ENCODE data around the gene ZFP57. TPM values are rescaled to one million over a fixed set of nuclear protein-coding genes. Genes with fewer than 3 reads are reported as not detected.

Gene ZFP57
- total and polyA plus RNA-seq, 2 of the 13 experiments (the other 11 are each of a cell fraction or from before 2014, with no cell fraction given), result not detected

DNA sequence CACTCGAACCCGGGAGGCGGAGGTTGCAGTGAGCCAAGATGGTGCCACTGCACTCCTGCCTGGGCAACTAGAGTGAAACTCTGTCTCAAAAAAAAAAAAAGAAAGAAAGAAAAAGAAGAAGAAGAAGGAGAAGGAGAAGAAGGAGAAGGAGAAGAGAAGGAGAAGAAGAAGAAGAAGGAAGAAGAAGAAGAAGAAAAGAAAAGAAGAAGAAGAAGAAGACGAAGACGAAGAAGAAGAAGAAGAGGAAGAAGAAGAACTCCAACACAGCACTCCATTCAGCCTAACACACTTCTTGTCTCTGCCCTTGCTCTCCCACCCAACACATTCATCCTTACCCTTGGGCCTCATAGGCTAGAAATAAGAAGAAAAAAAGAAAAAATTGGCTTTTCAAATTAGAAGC, 6.9 kb downstream of the ZFP57 start (continued):
- TF ChIP-seq, protein P1, sequence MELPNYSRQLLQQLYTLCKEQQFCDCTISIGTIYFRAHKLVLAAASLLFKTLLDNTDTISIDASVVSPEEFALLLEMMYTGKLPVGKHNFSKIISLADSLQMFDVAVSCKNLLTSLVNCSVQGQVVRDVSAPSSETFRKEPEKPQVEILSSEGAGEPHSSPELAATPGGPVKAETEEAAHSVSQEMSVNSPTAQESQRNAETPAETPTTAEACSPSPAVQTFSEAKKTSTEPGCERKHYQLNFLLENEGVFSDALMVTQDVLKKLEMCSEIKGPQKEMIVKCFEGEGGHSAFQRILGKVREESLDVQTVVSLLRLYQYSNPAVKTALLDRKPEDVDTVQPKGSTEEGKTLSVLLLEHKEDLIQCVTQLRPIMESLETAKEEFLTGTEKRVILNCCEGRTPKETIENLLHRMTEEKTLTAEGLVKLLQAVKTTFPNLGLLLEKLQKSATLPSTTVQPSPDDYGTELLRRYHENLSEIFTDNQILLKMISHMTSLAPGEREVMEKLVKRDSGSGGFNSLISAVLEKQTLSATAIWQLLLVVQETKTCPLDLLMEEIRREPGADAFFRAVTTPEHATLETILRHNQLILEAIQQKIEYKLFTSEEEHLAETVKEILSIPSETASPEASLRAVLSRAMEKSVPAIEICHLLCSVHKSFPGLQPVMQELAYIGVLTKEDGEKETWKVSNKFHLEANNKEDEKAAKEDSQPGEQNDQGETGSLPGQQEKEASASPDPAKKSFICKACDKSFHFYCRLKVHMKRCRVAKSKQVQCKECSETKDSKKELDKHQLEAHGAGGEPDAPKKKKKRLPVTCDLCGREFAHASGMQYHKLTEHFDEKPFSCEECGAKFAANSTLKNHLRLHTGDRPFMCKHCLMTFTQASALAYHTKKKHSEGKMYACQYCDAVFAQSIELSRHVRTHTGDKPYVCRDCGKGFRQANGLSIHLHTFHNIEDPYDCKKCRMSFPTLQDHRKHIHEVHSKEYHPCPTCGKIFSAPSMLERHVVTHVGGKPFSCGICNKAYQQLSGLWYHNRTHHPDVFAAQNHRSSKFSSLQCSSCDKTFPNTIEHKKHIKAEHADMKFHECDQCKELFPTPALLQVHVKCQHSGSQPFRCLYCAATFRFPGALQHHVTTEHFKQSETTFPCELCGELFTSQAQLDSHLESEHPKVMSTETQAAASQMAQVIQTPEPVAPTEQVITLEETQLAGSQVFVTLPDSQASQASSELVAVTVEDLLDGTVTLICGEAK (IDR thresholded peaks at IDR 0.05), result no peak
- TF ChIP-seq, protein P1 (CRISPR knock-in tag; IDR thresholded peaks at IDR 0.05), result no peak
- TF ChIP-seq ZKSCAN8 (CRISPR knock-in tag; IDR thresholded peaks at IDR 0.05; ENCODE audit: borderline replicate concordance) (no peak), ZNF460 (CRISPR knock-in tag; IDR thresholded peaks at IDR 0.05; ENCODE audit: borderline replicate concordance) (no peak), ZFX (CRISPR knock-in tag; IDR thresholded peaks at IDR 0.05; ENCODE audit: low read depth) (no peak), ZNF121 (CRISPR knock-in tag; IDR thresholded peaks at IDR 0.05) (no peak)
